GM12872 (cell line): ENCODE results near the gene C12orf57.

Source experiments
- TF ChIP-seq, protein P1 (sequence below): IDR thresholded peaks from 3 replicates; pipeline ENCODE4 v1.5.1; 2011; ENCODE audit warnings: low read depth, mild to moderate bottlenecking, low read length, moderate library complexity; ENCODE audit not compliant: insufficient read depth

The C12orf57 gene

DNA sequence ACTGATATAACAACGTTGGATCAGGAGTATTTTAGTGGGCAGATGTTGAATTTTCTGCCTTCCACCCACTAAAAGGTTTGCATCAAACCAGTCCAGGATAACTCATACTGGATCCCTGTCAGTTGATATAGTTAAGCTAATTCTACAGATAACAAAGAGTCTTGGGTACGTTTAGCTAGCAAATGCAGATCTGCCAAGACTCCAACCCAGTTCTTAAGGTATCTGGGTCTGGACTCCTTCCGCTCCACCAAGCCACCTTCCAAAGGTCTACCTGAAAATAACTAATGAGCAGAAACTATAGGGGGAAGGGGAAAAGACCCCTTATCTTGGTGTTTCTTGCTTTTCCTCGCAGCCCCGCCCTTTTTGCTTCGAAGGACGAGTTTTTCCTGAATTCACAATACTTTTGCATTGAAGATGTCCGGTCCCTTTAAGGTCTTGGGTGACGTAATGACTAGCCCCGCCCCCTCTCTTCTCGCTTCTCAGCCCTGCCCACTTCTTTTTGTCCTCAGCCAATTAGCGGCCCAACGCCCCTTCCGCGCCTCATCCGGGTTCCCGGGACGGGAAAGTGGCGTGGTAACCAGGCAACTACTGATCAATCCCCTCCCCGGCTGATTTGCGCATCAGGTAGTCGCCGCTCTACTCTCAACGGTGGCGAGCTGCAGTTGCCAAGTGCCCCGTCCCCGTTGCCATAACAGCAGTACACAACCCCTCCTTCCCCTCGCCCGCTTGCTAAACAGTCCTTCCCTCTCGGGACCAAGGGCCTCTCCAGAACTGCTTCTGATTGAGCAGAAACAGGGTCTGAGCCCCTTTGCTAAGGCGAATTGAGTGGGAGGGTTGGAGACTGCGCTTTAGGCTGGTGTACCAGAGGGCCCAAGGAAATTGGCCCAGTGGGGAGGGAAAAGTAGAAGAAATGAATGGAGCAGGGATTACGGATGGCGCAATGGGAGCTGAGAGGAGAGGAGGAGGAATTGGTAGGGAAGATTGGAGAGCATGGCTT, 39.2 kb upstream of the C12orf57 start, which contains the start of gene LRRC23:
TSS of gene LRRC23 (plus strand) at position 543 of the 997 bp plus-strand sequence. CDS start 812 bp downstream, outside the sequence.
- TF ChIP-seq, protein P1, sequence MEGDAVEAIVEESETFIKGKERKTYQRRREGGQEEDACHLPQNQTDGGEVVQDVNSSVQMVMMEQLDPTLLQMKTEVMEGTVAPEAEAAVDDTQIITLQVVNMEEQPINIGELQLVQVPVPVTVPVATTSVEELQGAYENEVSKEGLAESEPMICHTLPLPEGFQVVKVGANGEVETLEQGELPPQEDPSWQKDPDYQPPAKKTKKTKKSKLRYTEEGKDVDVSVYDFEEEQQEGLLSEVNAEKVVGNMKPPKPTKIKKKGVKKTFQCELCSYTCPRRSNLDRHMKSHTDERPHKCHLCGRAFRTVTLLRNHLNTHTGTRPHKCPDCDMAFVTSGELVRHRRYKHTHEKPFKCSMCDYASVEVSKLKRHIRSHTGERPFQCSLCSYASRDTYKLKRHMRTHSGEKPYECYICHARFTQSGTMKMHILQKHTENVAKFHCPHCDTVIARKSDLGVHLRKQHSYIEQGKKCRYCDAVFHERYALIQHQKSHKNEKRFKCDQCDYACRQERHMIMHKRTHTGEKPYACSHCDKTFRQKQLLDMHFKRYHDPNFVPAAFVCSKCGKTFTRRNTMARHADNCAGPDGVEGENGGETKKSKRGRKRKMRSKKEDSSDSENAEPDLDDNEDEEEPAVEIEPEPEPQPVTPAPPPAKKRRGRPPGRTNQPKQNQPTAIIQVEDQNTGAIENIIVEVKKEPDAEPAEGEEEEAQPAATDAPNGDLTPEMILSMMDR, result no peak

DNA sequence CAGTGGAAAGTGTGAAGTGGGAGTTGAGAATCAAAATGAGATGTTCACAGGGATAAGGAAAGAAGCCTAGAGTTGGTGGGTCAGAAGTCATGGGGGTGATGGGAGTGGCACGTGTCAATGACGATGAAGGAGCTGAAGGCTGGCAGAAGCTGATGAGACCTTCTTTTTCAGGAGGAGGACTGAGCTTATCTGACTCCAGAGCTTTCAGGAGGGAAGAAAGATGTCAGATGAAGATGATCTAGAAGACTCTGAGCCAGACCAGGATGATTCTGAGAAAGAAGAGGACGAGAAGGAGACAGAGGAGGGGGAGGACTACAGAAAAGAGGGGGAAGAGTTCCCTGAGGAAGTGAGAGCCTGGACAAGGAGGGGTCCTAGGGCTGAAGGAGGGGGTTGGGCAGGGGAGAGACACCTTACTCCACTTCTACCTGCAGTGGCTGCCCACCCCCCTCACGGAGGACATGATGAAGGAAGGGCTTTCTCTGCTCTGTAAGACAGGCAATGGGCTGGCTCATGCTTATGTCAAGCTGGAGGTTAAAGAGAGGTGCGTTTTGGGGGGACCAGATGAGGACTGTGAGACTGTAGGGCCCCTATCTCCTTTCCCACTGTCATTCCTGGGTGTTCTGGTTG, 38.3 kb upstream of the C12orf57 start:
- TF ChIP-seq, protein P1, result no peak

DNA sequence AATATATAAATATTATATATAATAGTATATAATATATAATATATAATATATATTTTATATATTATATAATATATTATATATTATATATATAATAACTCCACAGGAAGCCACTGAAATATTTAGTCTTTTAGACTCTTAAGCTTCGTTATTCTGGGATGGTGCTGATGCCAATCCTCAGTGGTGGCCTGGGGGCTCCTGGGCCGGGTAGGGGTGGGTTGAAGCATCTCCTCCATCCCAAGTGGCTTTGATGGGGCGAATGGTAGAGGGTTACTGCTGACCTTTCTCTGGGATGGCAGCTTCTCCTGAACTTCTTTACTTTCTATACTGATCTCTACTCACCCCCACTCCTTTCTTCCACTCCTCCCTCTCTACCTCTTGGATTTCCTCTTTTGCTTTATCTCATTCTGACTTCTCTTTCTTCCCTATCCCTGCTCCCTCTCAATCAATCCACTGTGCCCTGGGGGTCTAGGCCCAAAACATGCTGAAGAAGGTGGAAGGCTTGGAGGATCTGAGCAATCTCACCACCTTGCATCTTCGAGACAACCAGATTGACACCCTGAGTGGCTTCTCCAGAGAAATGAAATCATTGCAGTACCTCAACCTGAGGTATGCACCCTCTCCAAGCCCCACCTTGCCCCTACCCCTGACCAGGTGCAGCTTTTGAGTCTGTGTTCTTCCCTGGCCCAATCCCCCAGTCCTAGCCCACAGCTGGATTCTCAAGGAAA, 34.2 kb upstream of the C12orf57 start:
- TF ChIP-seq, protein P1, result no peak

DNA sequence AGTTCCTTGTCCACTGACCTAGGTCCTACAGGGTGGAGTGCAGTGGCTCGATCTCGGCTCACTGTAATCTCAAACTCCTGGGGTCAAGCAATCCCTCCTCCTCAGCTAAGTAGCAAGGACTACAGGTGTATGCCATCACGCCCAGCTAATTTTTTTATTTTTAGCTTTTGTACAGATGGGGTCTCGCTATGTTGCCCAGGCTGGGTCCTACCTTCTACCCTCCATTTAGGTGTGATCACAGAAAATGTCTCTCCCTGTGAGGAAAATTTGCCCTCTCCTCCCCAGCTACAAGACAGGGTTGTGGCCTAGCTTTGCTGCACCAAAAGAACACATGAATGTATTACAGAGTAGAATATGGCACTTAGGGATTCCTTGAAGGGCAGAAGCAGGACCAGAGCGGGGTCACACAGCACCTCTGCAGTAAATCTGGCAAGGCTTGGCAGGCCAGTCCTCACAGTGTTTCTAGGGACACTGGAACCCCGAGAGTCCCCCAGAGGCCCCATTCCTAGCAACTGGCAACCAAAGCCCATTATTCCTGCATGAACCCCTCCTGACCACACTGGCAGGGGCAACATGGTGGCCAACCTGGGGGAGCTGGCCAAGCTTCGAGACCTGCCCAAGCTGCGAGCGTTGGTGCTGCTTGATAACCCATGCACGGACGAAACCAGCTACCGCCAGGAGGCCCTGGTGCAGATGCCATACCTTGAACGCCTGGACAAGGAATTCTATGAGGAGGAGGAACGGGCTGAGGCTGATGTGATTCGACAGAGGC, 31.5 kb upstream of the C12orf57 start:
- TF ChIP-seq, protein P1, result no peak

DNA sequence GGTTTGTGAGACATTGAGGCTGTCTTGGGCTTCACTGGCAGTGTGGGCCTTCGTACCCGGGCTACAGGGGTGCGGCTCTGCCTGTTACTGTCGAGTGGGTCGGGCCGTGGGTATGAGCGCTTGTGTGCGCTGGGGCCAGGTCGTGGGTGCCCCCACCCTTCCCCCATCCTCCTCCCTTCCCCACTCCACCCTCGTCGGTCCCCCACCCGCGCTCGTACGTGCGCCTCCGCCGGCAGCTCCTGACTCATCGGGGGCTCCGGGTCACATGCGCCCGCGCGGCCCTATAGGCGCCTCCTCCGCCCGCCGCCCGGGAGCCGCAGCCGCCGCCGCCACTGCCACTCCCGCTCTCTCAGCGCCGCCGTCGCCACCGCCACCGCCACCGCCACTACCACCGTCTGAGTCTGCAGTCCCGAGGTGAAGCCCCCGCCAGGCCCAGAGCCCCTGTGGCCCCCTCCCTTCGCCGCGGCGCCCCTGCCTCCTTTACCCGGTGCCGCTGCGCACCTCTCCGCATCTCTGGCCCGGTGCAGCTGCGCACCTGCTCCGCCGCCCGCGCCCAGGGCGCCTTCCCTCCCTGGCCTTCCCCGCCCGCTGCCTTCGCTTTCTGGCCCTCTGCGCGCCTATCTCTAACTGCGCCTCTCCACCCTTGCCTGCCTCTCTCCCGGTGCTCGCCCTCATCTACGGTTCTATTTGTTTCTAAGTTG, 29.4 kb upstream of the C12orf57 start, which contains the start of gene ENO2:
TSS of gene ENO2 (plus strand) at position 335 of the 701 bp plus-strand sequence. CDS start 1,253 bp downstream, outside the sequence.
- TF ChIP-seq, protein P1, result no peak

DNA sequence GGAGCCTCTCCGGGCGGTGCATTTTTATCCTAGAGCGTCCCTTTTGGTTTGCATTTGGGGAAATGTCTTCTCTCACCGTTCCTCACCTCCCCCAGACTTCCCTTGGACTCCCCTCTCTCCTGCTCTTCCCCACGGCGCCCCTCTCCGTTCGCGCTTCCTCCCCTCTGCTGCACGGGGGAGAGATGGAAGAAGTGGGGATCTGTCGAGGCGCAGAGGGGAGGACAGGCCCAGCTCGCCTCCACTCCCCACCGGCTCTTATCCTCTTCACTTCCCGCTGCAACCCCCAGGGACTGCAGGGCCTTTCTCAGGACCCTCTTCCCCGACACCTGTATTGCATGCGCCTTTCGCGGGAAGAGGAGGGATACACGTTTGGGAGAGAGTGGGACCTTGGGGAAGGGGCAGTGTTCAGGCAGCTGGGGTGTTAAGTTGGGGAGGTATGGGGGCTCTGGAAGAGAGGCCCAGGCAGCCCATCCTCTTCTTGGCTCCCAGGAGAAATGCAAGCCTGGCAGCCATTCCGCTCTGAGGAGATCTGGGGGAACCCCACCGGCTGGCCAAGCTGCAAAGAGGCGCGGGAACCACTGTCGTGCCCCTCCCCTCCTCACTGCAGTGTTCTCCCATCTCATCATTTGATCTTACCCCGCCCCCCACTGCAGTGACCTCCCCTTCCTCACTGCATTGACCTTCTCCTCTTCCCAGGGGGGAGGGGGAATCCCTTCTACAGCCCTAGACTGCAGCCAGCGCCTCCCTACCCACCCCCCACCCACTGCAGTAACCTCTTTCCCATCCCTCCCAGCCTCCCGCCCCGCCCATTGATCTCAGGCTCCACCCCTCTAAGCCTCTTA, 28.7 kb upstream of the C12orf57 start:
- TF ChIP-seq, protein P1, result no peak
